ENCODE data around the gene IQCC. TPM values are rescaled to one million over a fixed set of nuclear protein-coding genes. Genes with fewer than 3 reads are reported as not detected.
A peak's percentile ranks its signal among the peaks of the same experiment; 100 is the strongest.

IQCC gene
- total RNA-seq, 6 donors from 2014 or later = 0.55 to 6.3 (median 1.9) TPM

DNA sequence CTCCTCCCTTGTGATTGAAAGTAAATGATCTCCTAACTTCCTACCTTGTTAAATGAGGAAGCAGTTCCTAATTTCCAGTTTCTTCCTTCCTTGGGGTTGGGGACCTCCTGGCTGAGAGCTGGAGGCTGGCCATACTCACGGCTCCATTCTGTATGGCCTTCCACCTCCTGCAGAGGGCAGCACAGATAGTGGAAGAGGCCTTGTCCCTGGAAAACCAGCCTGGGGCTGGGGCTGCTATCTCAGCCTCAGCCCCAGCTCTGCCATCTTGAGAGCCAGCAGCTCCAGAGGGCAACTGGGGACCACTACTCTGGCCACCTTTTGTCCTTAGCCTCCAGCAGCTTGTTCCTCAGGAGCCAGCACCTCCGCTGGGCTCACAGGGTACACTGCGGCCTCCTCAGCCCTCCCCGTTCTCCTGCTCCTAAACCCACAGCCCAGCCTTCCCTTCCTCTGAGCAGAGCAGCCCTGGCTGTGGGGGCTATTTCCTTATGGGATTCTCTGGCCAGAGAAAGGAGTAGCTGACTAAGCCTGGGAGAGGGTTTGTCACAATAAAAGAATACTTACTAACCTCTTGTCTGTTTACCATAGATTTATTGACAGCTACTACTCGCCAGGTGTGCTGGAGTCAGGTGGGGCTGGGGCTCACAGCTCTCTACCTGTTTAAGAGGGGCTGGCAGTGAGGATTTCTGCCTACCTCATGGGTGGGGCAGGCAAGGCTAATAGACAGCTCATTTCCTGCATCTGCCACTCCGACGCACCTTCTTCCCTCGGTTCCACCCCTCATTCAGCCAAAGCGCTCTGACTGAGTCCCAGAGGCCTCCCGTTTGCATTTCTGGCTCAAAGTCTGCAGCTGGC is 10.4 kb downstream of the IQCC start:
- Histone ChIP-seq H3K27ac (peak overlapping the region in 1 of 4 donors; percentile 15), H3K4me3 (no peak overlapping the region), H3K9me3 (no peaks in the 10 kb centered on the region), H3K4me1 (peaks cover 2 to 14% (median 5%) of the 10 kb centered on the region in 4 donors), H3K27me3 (no peaks in the 10 kb centered on the region), H3K36me3 (peaks cover 6 to 44% (median 24%) of the 10 kb centered on the region in 4 donors)
- DNase-seq (peak in 1 of 2 donors; percentile 48), ATAC-seq (ENCODE audit: low FRiP score in 2 of 2) (peak; percentile 81 to 82)
- TF ChIP-seq POLR2A (IDR thresholded peaks at IDR 0.05) = no peak
- TF ChIP-seq, protein P1, sequence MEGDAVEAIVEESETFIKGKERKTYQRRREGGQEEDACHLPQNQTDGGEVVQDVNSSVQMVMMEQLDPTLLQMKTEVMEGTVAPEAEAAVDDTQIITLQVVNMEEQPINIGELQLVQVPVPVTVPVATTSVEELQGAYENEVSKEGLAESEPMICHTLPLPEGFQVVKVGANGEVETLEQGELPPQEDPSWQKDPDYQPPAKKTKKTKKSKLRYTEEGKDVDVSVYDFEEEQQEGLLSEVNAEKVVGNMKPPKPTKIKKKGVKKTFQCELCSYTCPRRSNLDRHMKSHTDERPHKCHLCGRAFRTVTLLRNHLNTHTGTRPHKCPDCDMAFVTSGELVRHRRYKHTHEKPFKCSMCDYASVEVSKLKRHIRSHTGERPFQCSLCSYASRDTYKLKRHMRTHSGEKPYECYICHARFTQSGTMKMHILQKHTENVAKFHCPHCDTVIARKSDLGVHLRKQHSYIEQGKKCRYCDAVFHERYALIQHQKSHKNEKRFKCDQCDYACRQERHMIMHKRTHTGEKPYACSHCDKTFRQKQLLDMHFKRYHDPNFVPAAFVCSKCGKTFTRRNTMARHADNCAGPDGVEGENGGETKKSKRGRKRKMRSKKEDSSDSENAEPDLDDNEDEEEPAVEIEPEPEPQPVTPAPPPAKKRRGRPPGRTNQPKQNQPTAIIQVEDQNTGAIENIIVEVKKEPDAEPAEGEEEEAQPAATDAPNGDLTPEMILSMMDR (IDR thresholded peaks at IDR 0.05) = peak; percentile 65 to 78 (median 72)
- WGBS, 2 donors = 73 to 93% methylated on average over 7 to 9 of the region's 10 CpGs

DNA sequence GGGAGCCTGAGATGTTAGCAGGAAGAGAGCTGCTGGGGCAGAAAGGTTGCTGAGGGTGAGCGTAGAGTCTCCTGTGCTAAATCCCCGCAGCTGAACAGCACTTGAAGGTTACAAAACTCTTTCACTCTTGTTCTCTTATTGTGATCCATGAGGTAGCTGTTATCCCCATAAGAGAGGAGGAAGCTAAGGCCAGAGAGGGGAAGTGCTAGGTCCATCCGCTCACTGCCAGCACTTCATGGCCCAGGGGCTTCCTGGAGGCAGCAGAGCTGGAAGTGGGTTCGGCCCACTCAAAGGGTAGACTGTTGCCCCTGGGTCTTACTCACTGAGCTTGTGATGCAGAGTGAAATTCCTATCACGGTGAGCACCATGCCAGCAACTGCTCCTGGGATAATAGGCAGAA is 11.1 kb downstream of the IQCC start:
- H3K4me1 ChIP-seq = peaks cover 8 to 21% (median 12%) of the 10 kb centered on the region in 4 donors
- H3K27ac ChIP-seq = no peak overlapping the region
- no peak overlapping the region for H3K4me3 ChIP-seq
- H3K36me3 ChIP-seq = peaks cover 6 to 44% (median 24%) of the 10 kb centered on the region in 4 donors
- ATAC-seq (ENCODE audit: low FRiP score in 2 of 2) = no peak
- no peaks in the 10 kb centered on the region for H3K9me3 ChIP-seq
- H3K27me3 ChIP-seq = no peaks in the 10 kb centered on the region
- TF ChIP-seq, protein P1 (IDR thresholded peaks at IDR 0.05) = no peak
- TF ChIP-seq POLR2A (IDR thresholded peaks at IDR 0.05) (no peak), POLR2AphosphoS5 (IDR thresholded peaks at IDR 0.05) (no peak), EP300 (IDR thresholded peaks at IDR 0.05) (no peak)
- WGBS, 2 donors = 74 to 95% methylated on average over 4 to 5 of the region's 5 CpGs
- no peak for DNase-seq

DNA sequence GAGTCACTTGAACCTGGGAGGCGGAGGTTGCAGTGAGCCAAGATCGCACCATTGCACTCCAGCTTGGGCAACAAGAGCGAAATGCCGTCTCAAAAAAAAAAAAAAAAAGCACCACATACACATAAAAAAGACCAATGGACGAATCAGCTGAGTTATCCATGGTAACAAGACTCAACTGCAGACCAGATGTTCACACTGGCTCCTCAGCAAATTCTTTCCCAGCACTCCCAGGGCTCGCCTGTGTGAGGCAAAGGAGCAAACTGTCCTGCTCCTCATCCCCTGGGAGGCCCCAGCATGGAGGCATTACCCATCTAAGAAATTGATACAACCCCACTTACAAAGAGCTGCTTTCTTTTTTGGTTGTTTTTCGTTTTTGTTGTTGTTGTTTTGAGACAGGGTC is 13.6 kb downstream of the IQCC start:
- H3K9me3 ChIP-seq = no peaks in the 10 kb centered on the region
- DNase-seq = no peak
- H3K4me1 ChIP-seq = peaks cover 19 to 38% (median 27%) of the 10 kb centered on the region in 4 donors
- H3K36me3 ChIP-seq = peaks cover 6 to 45% (median 26%) of the 10 kb centered on the region in 4 donors
- H3K27me3 ChIP-seq = no peaks in the 10 kb centered on the region
- no peak overlapping the region for H3K27ac ChIP-seq
- no peak overlapping the region for H3K4me3 ChIP-seq
- WGBS, 2 donors = 83 to 85% methylated on average over 7 of the region's 7 CpGs
- no peak for ATAC-seq (ENCODE audit: low FRiP score in 2 of 2)
- TF ChIP-seq POLR2A (IDR thresholded peaks at IDR 0.05) (no peak), POLR2AphosphoS5 (IDR thresholded peaks at IDR 0.05) (no peak), EP300 (IDR thresholded peaks at IDR 0.05) (no peak)
- TF ChIP-seq, protein P1 (IDR thresholded peaks at IDR 0.05) = no peak

DNA sequence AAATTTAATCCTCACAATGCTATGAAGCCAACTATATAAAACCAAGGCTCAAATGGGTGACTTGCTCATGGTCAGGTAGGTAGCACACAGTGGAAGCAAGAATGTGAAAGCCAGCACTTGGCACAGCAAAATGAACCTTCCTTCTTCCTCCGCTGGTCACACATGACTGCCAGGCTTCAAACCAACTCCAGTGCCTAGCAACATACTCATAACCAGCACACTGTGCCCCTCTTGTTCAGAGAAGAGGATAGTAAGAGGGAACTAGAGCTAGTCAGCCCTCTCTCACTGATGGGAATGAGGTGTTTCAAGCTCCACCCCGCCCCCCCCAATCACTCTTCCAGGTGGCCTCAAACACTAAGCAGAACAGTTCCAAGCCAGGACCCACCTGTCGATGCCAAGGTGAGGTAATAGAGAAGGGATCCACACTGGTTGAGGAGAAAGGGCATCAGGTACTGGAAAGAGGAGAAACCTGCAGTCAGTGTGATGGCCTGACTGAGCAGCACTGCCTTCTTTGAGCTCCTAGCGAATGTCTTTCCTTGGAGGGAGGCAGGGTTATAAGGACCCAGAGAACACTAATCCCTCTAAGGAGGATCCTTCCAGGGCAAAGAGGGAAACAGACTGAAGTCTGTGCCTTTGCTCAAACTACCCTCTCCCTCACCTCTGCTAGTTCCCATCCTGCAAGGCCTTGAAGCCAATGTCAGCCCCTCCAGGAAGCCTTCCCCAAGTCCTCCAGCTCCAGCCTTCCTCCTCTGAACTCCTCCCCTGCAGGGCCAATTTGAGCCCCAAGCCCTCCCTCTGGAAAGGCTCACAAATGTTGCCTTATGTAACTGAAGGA is 15.5 kb downstream of the IQCC start:
- TF ChIP-seq, protein P1 (IDR thresholded peaks at IDR 0.05) = no peak
- no peak for TF ChIP-seq POLR2A (IDR thresholded peaks at IDR 0.05)
- no peak for TF ChIP-seq EP300 (IDR thresholded peaks at IDR 0.05)
- TF ChIP-seq POLR2AphosphoS5 (IDR thresholded peaks at IDR 0.05) = no peak
- Histone ChIP-seq H3K27me3 (no peaks in the 10 kb centered on the region), H3K4me1 (peaks cover 19 to 33% (median 29%) of the 10 kb centered on the region in 4 donors), H3K27ac (peak overlapping the region; percentile 89 to 97 (median 92)), H3K9me3 (no peaks in the 10 kb centered on the region), H3K4me3 (peak overlapping the region in 3 of 4 donors; percentile 85 to 93 (median 90)), H3K36me3 (peaks cover 15 to 51% (median 34%) of the 10 kb centered on the region in 4 donors)
- DNase-seq (no peak), ATAC-seq (ENCODE audit: low FRiP score in 2 of 2) (no peak)
- 89 to 91% methylated on average over 3 to 4 of the region's 4 CpGs for WGBS, 2 donors
